RWPE1 (cell line): ENCODE results near the gene GRAMD1B.

Source experiments
- CTCF ChIA-PET: fragments of 350-600 bp; sonication (Branson Sonifier 250); formaldehyde crosslinking; extraction: SDS; loops from one replicate; lab custom pipeline; 2021; lab: Yijun Ruan, JAX
- POLR2A ChIA-PET: fragments of 400-600 bp; formaldehyde crosslinking; extraction: SDS; loops from one replicate; lab custom pipeline; 2020; ENCODE audit warnings: antibody characterized with exemption; ENCODE audit not compliant: low non-redundant PET; lab: Yijun Ruan, JAX
- DNase-seq: peaks from one replicate; pipeline ENCODE4 v3.0.0; 2012; ENCODE audit warnings: low spot score
- H3K27ac ChIP-seq: fragments of 450-650 bp; 2 replicates; pipeline ENCODE4 v1.5.1; 2017
- TF ChIP-seq, protein P1 (sequence below): fragments of 450-650 bp; conservative IDR thresholded peaks from 2 replicates; pipeline ENCODE4 v1.5.1; 2017; ENCODE audit warnings: low read depth, mild to moderate bottlenecking

The GRAMD1B gene

DNA sequence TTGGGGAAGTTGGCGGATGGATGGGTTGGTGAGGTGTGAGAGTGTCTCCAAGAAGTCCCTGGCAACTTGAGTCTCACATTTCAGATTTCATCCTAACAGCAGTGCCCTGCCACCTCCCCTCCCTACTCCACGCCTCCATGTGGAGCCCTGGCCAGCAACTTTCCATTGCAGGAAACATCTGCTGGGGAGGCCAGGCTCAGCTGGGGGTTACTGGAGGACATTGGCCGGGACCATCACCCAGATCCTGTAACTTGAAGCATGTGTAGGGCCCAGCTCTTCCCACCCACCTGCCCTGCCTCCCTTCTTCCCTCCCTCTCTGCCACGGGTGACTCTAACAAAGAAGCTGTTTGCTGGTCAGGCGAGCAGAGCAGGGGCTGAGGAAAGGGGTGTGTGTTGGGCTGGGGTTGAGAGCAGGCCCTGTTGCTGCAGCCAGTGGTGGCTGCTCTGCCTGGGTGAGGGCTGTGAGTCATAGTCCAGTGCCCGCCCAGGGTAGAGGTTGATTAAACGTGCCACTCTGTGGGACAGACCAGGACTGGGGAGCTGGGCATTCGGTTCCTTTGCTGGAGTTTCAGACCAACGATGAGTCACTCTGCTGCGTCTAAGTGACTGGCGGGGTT lies 160.3 kb downstream of the GRAMD1B start:
- no peak overlapping the region for H3K27ac ChIP-seq
- TF ChIP-seq, protein P1, sequence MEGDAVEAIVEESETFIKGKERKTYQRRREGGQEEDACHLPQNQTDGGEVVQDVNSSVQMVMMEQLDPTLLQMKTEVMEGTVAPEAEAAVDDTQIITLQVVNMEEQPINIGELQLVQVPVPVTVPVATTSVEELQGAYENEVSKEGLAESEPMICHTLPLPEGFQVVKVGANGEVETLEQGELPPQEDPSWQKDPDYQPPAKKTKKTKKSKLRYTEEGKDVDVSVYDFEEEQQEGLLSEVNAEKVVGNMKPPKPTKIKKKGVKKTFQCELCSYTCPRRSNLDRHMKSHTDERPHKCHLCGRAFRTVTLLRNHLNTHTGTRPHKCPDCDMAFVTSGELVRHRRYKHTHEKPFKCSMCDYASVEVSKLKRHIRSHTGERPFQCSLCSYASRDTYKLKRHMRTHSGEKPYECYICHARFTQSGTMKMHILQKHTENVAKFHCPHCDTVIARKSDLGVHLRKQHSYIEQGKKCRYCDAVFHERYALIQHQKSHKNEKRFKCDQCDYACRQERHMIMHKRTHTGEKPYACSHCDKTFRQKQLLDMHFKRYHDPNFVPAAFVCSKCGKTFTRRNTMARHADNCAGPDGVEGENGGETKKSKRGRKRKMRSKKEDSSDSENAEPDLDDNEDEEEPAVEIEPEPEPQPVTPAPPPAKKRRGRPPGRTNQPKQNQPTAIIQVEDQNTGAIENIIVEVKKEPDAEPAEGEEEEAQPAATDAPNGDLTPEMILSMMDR: no peak
- peak; percentile 44 for DNase-seq
- CTCF ChIA-PET: interaction anchor here (0.6 to 2.5 kb wide), 3 partner anchors 10 to 118 kb away, joined by 3 to 11 read pairs (median 3); no protein-coding TSS in a partner anchor
- POLR2A ChIA-PET: no interaction called here

DNA sequence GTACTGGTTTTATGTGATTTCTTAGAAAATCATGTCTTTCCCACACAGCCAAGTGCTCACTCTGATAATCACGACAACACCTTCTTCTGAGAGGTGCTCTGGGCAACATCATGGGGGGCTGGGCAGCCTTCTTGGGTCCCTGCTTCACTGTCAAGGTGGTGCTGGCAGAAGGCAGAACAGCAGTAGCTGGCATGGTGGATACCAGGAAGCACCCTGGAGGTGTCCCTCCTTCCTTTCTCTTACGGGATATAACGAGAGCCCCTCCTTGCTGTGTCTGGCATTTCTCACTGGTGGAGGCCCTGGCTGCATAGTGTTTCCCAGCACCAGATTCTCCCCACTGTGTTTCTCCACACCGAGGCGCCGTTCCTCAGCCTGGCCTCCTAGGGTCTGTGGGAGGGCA lies 163.5 kb downstream of the GRAMD1B start:
- POLR2A ChIA-PET: no interaction called here
- no peak overlapping the region for H3K27ac ChIP-seq
- TF ChIP-seq, protein P1: no peak
- no peak for DNase-seq
- CTCF ChIA-PET: interaction anchor here (0.6 to 0.7 kb wide), 2 partner anchors 13 to 888 kb away, joined by 3 to 4 read pairs; no protein-coding TSS in a partner anchor

DNA sequence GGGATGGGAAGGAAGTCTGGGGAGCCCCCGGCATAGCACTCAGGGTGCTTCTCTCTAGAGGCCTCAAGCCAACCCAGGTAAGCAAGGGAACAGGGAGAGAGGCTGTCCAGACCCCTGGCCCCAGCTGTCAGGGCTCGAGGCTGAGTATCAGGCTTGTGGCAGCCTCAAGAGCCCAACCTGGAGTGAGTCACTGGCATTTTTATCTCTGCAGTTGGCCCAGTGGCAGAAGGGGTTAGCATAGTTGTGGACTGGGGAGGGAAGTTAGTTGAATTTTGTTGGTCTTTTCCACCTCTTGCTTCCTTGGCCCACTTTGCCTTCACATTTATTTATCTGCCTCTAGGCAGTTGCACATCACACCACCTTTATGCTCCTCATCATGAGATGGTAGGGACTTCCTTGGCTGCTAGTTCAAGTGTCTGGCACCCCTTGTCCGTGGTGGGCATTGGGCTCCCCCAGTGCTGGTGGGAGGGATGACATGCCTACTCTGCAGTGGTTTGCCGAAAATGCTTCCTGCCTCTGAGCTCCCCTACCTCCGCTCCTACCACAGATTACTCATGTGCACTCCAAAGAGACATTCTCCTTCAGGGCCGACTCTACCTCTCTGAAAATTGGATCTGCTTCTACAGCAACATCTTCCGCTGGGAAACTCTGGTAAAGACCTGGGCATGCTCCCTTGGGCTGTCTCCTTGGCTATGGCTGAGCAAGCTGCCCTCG lies 164.3 kb downstream of the GRAMD1B start:
- TF ChIP-seq, protein P1: no peak
- CTCF ChIA-PET: interaction anchor here (0.5 to 0.7 kb wide), 3 partner anchors 14 to 888 kb away, joined by 3 to 4 read pairs (median 4); no protein-coding TSS in a partner anchor
- no peak for DNase-seq
- POLR2A ChIA-PET: no interaction called here
- no peak overlapping the region for H3K27ac ChIP-seq

DNA sequence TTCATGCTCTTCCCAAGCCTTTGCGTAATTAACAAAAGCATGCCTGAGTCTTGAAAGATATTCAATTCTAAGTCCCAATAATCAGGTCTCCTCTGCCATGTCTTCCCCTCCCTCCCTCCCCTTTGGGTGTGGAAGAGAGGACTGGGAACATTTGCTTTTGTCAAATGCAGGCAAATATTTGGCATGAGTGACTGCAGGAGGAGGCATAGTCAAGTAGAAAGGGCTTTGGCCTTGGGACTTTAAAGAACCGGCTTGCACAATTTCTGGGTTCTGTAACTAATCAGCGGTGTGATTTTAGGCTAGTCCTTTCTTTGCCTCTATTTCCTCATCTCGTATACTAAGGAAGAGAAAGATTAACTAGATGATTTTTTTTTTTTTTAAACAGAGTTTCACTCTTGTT lies 164.9 kb downstream of the GRAMD1B start:
- ChIA-PET POLR2A (no interaction called here), CTCF (interaction anchor here (0.5 kb wide), 1 partner anchor 192 kb away, joined by 4 read pairs; no protein-coding TSS in a partner anchor)
- H3K27ac ChIP-seq: no peak overlapping the region
- DNase-seq: no peak
- TF ChIP-seq, protein P1: no peak

DNA sequence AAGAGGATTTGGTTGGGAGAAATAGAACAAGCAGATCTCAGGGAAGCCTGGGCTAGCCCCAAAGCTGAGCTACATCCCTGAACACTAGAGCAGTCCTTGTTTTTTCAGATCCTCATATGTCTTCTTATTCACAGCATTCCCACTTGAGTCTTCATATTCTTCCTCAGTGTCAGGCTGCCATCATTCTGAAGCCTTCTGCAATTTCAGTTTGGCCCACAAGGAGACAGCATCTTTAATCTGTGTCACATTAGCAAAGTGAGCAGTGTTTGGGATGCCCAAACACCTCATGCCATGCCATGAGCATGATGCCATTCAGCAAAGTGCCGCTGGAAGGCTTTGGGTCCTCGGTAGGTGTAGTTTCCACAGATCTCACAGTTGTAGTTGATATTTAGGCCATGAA lies 167.8 kb downstream of the GRAMD1B start:
- CTCF ChIA-PET: no interaction called here
- no peak overlapping the region for H3K27ac ChIP-seq
- POLR2A ChIA-PET: no interaction called here
- no peak for DNase-seq
- TF ChIP-seq, protein P1: no peak

DNA sequence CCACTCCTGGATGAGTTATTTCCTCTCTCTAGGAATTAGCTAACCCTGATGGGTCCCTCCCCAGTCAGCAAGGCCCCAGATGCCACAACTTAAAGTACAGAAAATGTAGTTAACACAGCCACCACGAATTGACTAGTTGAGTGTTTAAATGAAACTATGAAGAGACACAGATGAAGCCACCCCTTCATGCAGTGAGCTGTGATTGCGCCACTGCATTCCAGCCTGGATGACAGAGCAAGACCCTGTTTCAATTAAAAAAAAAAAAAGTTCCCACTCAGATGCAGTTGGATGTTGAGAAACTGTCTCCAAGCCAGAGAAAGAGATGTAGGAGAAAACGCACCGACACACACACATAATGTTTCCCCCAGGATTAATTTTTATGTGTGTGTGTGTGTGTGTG lies 171.1 kb downstream of the GRAMD1B start:
- POLR2A ChIA-PET: no interaction called here
- CTCF ChIA-PET: no interaction called here
- no peak overlapping the region for H3K27ac ChIP-seq
- TF ChIP-seq, protein P1: no peak
- DNase-seq: no peak
